Measurements from ENCODE around the gene IL17RB.

The IL17RB gene

DNA sequence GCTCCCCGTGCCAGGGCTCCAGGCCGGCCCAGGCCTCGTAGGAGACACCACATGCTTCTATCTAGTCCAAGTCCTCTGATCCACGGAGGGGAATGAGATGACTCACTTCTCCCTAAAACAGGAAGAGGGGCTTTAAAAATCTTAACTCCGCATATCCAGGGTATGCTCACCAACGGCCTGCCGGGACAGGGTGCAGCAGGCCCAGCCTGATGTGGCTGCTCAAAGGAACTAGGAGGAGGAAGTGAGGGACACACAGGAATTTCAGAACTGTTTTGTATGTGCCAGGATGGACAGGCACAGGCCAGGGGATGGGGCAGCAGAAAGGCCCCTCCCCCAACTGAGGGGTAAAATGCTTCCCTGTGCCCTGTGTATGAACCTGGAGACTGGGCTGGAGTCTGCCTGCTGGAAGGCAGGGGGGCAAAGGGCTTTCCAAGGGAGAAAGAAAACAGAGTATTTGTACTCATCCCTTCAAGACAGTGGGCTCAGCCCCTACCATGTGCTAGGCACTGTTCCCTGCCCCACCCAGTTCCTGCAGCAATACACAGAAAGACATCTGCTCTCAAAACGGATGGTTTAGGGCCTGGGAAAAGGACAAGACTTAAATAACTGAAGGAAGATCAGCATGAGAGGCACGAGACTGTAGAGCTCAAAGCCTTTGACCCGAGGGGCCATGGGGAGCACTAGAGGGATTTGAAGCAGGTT, 22.3 kb upstream of the IL17RB start:
- DNase-seq (ENCODE audit: low read depth, low spot score) = no peak
- no peak overlapping the region for H3K4me3 ChIP-seq (ENCODE audit: low read length)

- no peak overlapping the region for H3K4me3 ChIP-seq (ENCODE audit: low read length)
- DNase-seq (ENCODE audit: low read depth, low spot score) = no peak
Measured at GRCh38 chr3:53824795-53825194, 21.6 kb upstream of the IL17RB start.

- DNase-seq (ENCODE audit: low read depth, low spot score) = no peak
- no peak overlapping the region for H3K4me3 ChIP-seq (ENCODE audit: low read length)
Measured at GRCh38 chr3:53826048-53826447, 20.3 kb upstream of the IL17RB start.

GRCh38 chr3:53828581-53828980, 17.8 kb upstream of the IL17RB start:
- H3K4me3 ChIP-seq (ENCODE audit: low read length) = no peak overlapping the region
- no peak for DNase-seq (ENCODE audit: low read depth, low spot score)

- DNase-seq (ENCODE audit: low read depth, low spot score) = no peak
Measured at GRCh38 chr3:53829605-53830004, 16.8 kb upstream of the IL17RB start.

DNA sequence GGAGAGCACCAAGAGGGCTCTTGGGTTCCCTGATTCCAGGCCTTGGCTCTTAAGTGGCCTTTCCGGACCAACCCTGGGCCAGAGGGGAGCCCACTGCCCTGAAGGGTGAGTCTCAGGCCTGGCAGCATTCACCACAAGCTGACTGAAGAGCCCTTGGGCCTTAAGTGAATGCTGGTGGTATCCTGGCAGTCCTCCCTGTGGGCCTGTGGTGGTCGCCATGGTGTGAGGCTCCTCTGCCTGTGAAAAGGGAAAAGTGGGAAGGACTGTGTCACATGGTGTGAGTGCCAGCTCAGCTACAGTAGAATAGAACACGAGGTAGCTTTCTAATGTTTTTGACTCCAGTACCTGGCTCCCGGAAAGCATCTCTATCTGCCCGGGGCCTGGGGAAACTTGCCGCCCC, 15.4 kb upstream of the IL17RB start:
- DNase-seq (ENCODE audit: low read depth, low spot score) = no peak
- H3K4me3 ChIP-seq (ENCODE audit: low read length) = no peak overlapping the region

More at GRCh38 chr3:53829605-53830004, 16.8 kb upstream of the IL17RB start:
- H3K4me3 ChIP-seq (ENCODE audit: low read length) = no peak overlapping the region

DNA sequence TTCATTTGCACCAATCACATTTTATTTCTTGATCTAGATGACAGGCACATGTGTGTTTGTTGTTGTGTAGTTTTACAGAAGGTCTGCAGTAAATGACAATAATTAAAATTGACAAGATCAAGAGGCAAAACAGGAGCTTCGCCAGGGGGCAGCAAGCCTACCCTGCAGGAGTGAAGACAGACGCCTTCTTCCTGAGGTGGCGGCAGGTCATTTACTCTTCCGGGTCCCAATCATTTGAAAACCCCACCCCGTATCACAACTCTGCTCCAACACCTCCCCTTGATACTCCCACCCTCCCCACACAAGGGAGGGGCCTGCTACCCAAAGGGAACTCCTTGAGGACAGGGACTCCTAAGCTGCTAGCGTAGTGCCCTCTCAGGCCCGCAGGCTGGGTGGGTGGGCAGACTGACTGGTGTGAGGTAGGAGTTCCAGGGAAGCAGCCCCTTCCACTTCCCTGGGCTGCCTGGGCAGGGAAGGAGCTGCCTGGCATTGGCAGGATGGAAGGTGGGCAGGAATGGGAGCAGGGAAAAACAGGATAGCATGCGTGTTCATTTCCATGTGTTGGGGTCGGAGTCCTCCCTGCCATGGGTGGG, 13.2 kb upstream of the IL17RB start:
- no peak for DNase-seq (ENCODE audit: low read depth, low spot score)
- H3K4me3 ChIP-seq (ENCODE audit: low read length) = no peak overlapping the region

DNA sequence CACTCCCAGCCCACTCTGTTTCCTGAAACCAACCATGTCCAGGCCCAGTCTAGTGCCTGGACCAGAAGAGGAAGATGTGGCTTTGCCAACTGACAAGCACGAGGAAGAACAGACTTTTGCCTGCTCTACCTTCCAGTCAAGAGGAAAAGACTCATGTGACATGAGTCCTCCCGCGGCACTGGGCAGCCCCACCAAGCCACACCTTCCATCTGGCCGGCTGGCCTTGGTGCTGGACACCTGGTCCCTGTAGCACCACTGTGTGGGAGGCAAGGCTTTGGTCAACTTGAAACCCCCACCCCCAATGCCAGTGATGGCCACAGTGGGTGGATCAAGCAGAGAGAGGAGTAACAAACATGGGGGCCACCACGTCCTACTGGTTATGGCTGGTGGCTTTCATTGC, 12.7 kb upstream of the IL17RB start:
- no peak overlapping the region for H3K4me3 ChIP-seq (ENCODE audit: low read length)
- DNase-seq (ENCODE audit: low read depth, low spot score) = no peak

GRCh38 chr3:53834429-53835095, 11.8 kb upstream of the IL17RB start:
- DNase-seq (ENCODE audit: low read depth, low spot score) = no peak

GRCh38 chr3:53835257-53835656, 11.1 kb upstream of the IL17RB start:
- no peak for DNase-seq (ENCODE audit: low read depth, low spot score)
- H3K4me3 ChIP-seq (ENCODE audit: low read length) = no peak overlapping the region

More at GRCh38 chr3:53834429-53835095, 11.8 kb upstream of the IL17RB start:
- H3K4me3 ChIP-seq (ENCODE audit: low read length) = no peak overlapping the region

- no peak overlapping the region for H3K4me3 ChIP-seq (ENCODE audit: low read length)
- DNase-seq (ENCODE audit: low read depth, low spot score) = no peak
Measured at GRCh38 chr3:53836084-53836872, 10.1 kb upstream of the IL17RB start.

DNA sequence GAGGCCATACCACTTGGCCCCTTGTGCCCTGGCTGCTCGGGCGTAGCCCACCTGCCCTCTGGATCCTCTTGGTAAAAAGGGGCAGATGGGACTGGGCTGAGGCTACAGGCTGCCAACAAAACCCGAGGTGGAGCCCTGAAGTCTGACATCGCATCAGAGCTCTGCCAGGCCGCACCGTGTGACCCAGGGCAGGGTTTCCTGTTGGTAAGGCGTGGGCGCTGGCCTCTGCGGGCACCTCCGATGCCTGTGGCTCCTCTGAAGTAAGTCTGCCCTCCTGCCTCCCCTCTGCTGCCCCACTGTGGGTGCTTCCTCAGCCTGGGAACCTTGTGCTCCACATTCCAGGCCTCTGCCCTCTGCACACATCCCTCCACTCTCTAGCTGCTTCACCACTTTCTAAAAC, 9.0 kb upstream of the IL17RB start:
- no peak for DNase-seq (ENCODE audit: low read depth, low spot score)
- no peak overlapping the region for H3K4me3 ChIP-seq (ENCODE audit: low read length)

- no peak overlapping the region for H3K4me3 ChIP-seq (ENCODE audit: low read length)
- no peak for DNase-seq (ENCODE audit: low read depth, low spot score)
Measured at GRCh38 chr3:53841296-53841695, 5.1 kb upstream of the IL17RB start.

DNA sequence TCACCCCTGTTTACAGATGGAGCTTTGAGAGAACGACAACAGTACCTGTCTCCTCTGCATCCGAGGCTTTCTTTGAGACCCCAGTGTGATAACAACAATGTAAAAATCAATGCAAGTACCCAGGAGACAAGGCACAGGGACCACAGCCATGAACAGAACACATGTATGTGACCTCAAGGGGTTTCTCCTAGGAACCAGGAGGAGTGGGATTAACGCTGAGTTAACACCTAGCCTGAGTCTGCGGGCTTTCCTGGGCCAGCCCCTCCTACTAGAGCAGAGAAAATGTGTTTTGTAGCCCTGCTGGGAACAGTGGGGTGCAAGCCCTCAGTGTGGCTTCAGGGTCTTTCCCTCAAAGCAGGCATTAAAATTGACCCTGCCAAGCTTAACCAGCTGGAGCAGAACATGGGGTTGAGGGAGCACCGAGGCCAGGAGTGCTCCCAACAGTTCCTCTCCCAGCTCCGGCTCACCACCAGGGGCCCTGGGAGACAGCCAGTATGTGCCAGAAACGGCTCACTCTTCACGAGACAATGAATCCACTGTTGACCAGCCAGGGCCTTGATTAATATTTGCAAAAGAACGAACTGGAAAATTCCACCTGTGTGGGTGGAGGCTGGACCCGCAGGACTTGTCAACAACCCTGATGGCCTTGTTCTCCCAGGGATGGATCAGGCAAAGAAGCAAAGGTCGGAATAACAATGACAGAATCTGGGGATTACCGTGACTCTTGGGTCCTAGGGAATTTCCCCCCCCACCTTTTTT, 3.8 kb upstream of the IL17RB start:
- DNase-seq (ENCODE audit: low read depth, low spot score) = no peak
- no peak overlapping the region for H3K4me3 ChIP-seq (ENCODE audit: low read length)

DNA sequence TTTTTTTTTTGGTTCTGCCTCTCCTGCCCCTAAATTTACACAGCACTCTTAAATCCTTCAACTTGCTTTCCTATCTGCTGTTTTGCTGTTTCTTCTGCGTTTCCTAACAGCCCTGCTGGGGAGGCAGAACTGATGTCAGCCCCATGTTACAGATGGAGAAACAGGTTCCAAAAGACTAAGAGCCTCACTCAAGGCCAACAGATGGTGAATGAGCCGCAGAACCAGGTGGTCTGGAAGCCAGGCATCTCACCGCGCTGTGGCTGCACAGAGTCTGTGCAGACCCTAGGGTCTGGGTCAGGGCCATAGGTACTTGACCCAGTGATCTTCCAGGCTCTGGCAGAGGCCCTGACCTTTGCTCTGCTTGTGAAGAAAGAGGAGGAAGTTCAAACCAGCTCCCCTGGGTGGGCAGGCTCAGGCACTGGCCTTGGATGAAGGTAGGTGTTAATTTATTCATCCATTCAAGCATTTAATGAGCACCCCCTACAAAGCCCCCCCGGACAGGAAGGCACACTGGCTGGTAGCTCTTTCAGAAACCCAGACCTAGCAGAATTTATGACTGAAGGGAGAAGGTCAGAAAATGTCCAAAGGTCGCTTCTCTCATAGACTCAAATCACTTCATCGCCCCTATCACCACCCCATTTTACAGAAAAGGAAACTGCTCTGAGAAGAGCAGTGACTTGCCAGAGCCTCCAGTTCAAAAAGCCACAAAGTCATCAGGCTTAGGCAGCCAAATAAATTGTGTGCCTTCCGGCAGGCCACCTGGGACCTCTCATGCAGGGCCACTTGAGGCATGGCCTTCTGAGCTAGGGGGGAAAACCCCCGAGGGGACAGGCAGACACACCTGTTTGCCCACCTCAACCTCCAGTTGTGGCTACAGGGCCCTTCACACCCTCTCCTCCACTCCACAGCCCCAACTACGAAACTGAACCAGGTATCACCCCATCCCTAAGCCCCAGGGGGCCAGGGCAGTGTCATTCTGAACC, 2.9 kb upstream of the IL17RB start:
- H3K4me3 ChIP-seq (ENCODE audit: low read length) = no peak overlapping the region
- DNase-seq (ENCODE audit: low read depth, low spot score) = no peak

DNA sequence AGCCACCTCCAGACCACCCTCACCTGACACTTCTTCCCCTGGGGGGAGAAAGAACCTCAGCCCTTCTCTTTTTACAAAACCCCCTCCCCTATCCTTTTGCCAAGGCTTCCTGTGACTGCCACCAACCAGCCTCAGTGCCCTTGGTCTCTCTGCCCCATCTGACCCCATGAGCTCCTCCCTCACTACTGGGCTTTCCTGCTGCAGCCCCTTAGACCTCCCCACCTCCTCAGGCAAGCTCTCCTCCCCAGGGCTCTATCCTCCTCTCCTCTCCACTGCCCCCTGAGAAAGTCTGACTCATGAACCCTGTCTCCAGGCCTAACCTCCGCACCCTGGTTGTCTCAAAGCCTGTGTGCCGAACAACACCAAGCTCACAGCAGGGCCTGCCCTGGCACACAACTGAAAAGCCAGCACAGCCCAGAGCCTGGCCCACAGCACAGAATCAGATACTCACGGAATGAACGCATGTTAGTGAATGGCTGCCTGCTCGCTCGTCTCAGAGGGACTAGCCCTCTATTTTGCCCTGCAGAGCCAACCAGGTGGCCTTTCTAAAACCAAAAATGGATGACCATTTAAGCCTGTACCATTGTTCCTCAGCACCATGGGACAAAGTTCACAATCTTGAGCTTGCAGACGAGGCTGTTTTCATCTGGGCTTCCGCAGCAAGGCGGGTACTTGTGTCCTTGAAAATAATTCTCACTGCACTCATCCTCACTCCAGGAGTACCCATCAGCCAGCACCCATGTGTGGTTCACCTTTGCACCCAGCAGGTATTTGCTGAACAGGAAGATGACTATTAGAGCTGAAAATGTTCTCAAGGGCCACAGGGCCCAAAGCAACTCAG, 1.9 kb upstream of the IL17RB start:
- no peak for DNase-seq (ENCODE audit: low read depth, low spot score)

More for the DNA sequence above, 1.9 kb upstream of the IL17RB start:
- no peak overlapping the region for H3K4me3 ChIP-seq (ENCODE audit: low read length)

Data from Jurkat, Clone E6-1 (cell line).